Activated CD8-positive, alpha-beta memory T cell treated with anti-CD3 and anti-CD28 coated beads for 4 hours (primary cell): ENCODE results near the gene BNIP1.
"Not testable (repeated sequence)": the region's sequence is repeated elsewhere in the genome, so short reads cannot be mapped to it uniquely, and the experiment has no call there.

Experiments
- DNase-seq, 2 donors: peaks; one replicate each; pipeline ENCODE4 v3.0.0-alpha.2; 2020; ENCODE audit warnings: low read depth in 2 of 2

BNIP1 gene

GRCh38 chr5:173144200-173145176 is at the start of gene BNIP1:
BNIP1 (plus strand) TSS chr5:173144531; CDS start chr5:173144546, 15 bp downstream.
- peak; percentile 92 to 93 for DNase-seq

GRCh38 chr5:173098787-173099186 is 45.5 kb upstream of the BNIP1 start:
- no peak for DNase-seq

GRCh38 chr5:173099461-173099860 is 44.9 kb upstream of the BNIP1 start:
- no peak for DNase-seq

GRCh38 chr5:173101245-173101644 is 43.1 kb upstream of the BNIP1 start:
- DNase-seq: no peak

- no peak for DNase-seq
Observed at GRCh38 chr5:173103411-173103810, 40.9 kb upstream of the BNIP1 start.

GRCh38 chr5:173108914-173109313 is 35.4 kb upstream of the BNIP1 start:
- DNase-seq: no peak

- DNase-seq: no peak
Observed at GRCh38 chr5:173114536-173114935, 29.8 kb upstream of the BNIP1 start.

- DNase-seq: no peak
Observed at GRCh38 chr5:173119719-173120118, 24.6 kb upstream of the BNIP1 start.

- no peak for DNase-seq
Observed at GRCh38 chr5:173123416-173123815, 20.9 kb upstream of the BNIP1 start.

- not testable (repeated sequence) for DNase-seq
Observed at GRCh38 chr5:173132166-173132565, 12.2 kb upstream of the BNIP1 start.

GRCh38 chr5:173138707-173139106 is 5.6 kb upstream of the BNIP1 start:
- DNase-seq: no peak

- no peak for DNase-seq
Observed at GRCh38 chr5:173139631-173140030, 4.7 kb upstream of the BNIP1 start.

- no peak for DNase-seq
Observed at GRCh38 chr5:173140769-173141168, 3.6 kb upstream of the BNIP1 start.

GRCh38 chr5:173143567-173143966 is 764 bp upstream of the BNIP1 start:
- no peak for DNase-seq

- DNase-seq: no peak
Observed at GRCh38 chr5:173148354-173148753, 4.0 kb downstream of the BNIP1 start.

- DNase-seq: no peak
Observed at GRCh38 chr5:173152547-173152946, 8.2 kb downstream of the BNIP1 start.

- DNase-seq: no peak
Observed at GRCh38 chr5:173153842-173154241, 9.5 kb downstream of the BNIP1 start.

- DNase-seq: not testable (repeated sequence)
Observed at GRCh38 chr5:173154619-173155018, 10.3 kb downstream of the BNIP1 start.

- no peak for DNase-seq
Observed at GRCh38 chr5:173155912-173156311, 11.6 kb downstream of the BNIP1 start.

GRCh38 chr5:173158366-173158765 is 14.0 kb downstream of the BNIP1 start:
- DNase-seq: no peak

- no peak for DNase-seq
Observed at GRCh38 chr5:173159256-173159655, 14.9 kb downstream of the BNIP1 start.

- no peak for DNase-seq
Observed at GRCh38 chr5:173161148-173161547, 16.8 kb downstream of the BNIP1 start.

GRCh38 chr5:173163219-173163618 is 18.9 kb downstream of the BNIP1 start:
- no peak for DNase-seq
